Uterus (tissue), 2 donors: Measurements from ENCODE around the gene MYZAP.

Experiments
- CTCF ChIP-seq, 4 experiments: fragments of 200-600 bp in 2 of 4; fragments of 450-650 bp in 2 of 4; sonication (generic) in 2 of 4; IDR thresholded peaks; one replicate each; pipeline ENCODE4 v1.5.1; 2016 to 2019; ENCODE audit warnings: antibody characterized with exemption in 4 of 4, mild to moderate bottlenecking in 2 of 4, moderate library complexity in 1 of 4
- POLR2A ChIP-seq, 2 donors: fragments of 450-650 bp; IDR thresholded peaks; one replicate each; pipeline ENCODE4 v1.6.1; 2016; ENCODE audit warnings: antibody characterized with exemption in 2 of 2, mild to moderate bottlenecking in 1 of 2, moderate library complexity in 1 of 2

GRCh38 chr15:57591822-57592367 is at the start of gene MYZAP:
- TF ChIP-seq CTCF (IDR thresholded peaks at IDR 0.05) (no peak), POLR2A (IDR thresholded peaks at IDR 0.05) (peak; percentile 28 to 45)
